ENCODE measurements around the gene PLCH1. TPM values are rescaled to one million over a fixed set of nuclear protein-coding genes. Genes with fewer than 3 reads are reported as not detected.

Gene PLCH1
- total and polyA plus RNA-seq, 10 of the 15 experiments (the other 5 are each of a cell fraction or from before 2014, with no cell fraction given) = 0.03 to 0.22 (median 0.04) TPM; not detected in 5

DNA sequence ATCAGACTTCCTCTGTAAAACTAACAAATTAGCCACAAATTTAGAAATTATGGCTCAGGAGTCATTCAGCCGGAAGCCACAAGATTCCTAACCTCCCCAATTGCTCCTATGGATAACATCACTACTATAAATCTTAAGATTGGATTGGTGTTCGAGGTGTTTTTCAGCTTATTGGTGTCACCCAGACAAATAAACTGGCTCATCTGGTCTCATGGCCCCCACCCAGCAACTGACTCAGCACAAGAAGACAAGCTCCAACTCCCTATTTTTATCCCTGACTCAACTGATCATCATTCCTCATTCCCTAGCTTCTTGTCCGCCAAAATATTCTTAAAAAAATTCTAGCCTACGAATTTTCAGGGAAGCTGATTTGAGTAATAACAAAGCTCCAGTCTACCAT lies 316.3 kb downstream of the PLCH1 start:
- FAIRE-seq = no peak
- Histone ChIP-seq H3K4me3 (no peak overlapping the region), H3K9ac (ENCODE audit: control insufficient read depth, insufficient read depth, low read length) (no peak overlapping the region), H3K27me3 (replicated peaks in 1 of 2; ENCODE audit: control insufficient read depth in 2 of 2, insufficient read depth in 2 of 2, low read length in 1 of 2) (no peaks in the 10 kb centered on the region), H4K20me1 (ENCODE audit: control insufficient read depth, insufficient read depth) (no peaks in the 10 kb centered on the region), H3K9me3 (replicated peaks; ENCODE audit: control insufficient read depth, insufficient read depth, low read length) (no peaks in the 10 kb centered on the region), H3K79me2 (ENCODE audit: control insufficient read depth, insufficient read depth, low read length) (no peaks in the 10 kb centered on the region), H3K27ac (ENCODE audit: control insufficient read depth, insufficient read depth) (no peak overlapping the region), H3K4me1 (ENCODE audit: control insufficient read depth, insufficient read depth, low read length) (no peaks in the 10 kb centered on the region), H3K4me2 (ENCODE audit: control insufficient read depth, insufficient read depth) (no peak overlapping the region), H2AFZ (ENCODE audit: control insufficient read depth, low read depth, low read length) (no peak overlapping the region), H3K36me3 (ENCODE audit: control insufficient read depth in 2 of 2, insufficient read depth in 2 of 2, low read length in 1 of 2) (no peaks in the 10 kb centered on the region)
- ChIA-PET SMC1A (ENCODE audit: uncharacterized antibody, unreplicated experiment) (no interaction called here), CTCF (no interaction called here), RAD21 (ENCODE audit: unreplicated experiment) (no interaction called here), POLR2A (no interaction called here)
- TF ChIP-seq BCLAF1 (IDR thresholded peaks at IDR 0.05) (no peak), TBL1XR1 (IDR thresholded peaks at IDR 0.05; ENCODE audit: low read depth, low read length) (no peak), RAD21 (IDR thresholded peaks at IDR 0.05; ENCODE audit: insufficient read depth, low read depth, low read length) (no peak), NFIC (IDR thresholded peaks at IDR 0.05; ENCODE audit: low read depth, low read length) (no peak), BACH1 (IDR thresholded peaks at IDR 0.05; ENCODE audit: borderline replicate concordance) (no peak), TCF3 (IDR thresholded peaks at IDR 0.05; ENCODE audit: borderline replicate concordance, insufficient read depth, low read depth, low read length) (no peak), ZBTB40 (IDR thresholded peaks at IDR 0.05; ENCODE audit: borderline replicate concordance) (no peak), MEF2B (IDR thresholded peaks at IDR 0.05; ENCODE audit: partially characterized antibody, poor library complexity, severe bottlenecking) (no peak)
- TF ChIP-seq, protein P1, sequence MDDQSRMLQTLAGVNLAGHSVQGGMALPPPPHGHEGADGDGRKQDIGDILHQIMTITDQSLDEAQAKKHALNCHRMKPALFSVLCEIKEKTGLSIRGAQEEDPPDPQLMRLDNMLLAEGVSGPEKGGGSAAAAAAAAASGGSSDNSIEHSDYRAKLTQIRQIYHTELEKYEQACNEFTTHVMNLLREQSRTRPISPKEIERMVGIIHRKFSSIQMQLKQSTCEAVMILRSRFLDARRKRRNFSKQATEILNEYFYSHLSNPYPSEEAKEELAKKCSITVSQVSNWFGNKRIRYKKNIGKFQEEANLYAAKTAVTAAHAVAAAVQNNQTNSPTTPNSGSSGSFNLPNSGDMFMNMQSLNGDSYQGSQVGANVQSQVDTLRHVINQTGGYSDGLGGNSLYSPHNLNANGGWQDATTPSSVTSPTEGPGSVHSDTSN (IDR thresholded peaks at IDR 0.05; ENCODE audit: insufficient replicate concordance, low read depth, low read length) = no peak
- BruUV-seq (replicated peaks) = no TSS peak
- in situ Hi-C loops (cut with MboI) = no loop called here
- 50% methylated on average over 4 of the region's 4 CpGs for WGBS (ENCODE audit: insufficient coverage, insufficient replicate concordance, low lambda C conversion rate, missing lambda C conversion rate)
- intact Hi-C loops (cut with micrococcal nuclease; ENCODE audit: unreplicated experiment) = no loop called here
- ATAC-seq = no peak
- DNase-seq (ENCODE audit: low read depth, low spot score) = no peak
